HFF-Myc (cell line): ENCODE data around the gene PODXL2.

Experiments used
- DNase-seq: peaks from one replicate; pipeline ENCODE4 v3.0.0-alpha.2; 2011; ENCODE audit warnings: low read depth; ENCODE audit errors: extremely low read depth
- H3K4me3 ChIP-seq: replicated peaks from 2 replicates; pipeline ENCODE4 v1.5.1; 2011; ENCODE audit warnings: low read depth, mild to moderate bottlenecking, control low read depth, low read length
- CTCF ChIP-seq: IDR thresholded peaks from 2 replicates; pipeline ENCODE4 v1.5.1; 2012; ENCODE audit warnings: mild to moderate bottlenecking, low read depth, low read length, control low read depth; ENCODE audit errors: missing control alignments

PODXL2 gene

GRCh38 chr3:127612966-127613365, 16.0 kb upstream of the PODXL2 start:
- no peak for DNase-seq

DNA sequence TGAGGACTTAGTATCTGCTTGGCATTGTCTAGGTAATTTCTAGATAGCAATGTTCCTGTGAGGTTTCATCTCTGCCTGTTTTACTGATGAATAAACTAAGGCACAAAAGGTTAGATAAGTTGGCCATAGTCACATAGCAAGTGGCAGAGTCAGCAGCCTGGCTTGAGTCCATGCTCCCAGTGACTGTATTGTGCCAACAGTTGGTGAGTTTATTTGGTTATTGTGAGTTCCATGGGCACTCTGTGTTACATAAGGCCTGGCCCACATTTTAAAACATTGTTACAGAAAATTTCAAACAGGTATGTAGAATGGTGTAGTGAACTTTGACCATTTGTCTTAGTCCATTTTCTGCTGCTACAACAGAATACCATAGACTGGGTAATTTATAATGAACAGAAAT, 15.6 kb upstream of the PODXL2 start:
- TF ChIP-seq CTCF = no peak
- H3K4me3 ChIP-seq = no peak overlapping the region
- no peak for DNase-seq

More at GRCh38 chr3:127612966-127613365, 16.0 kb upstream of the PODXL2 start:
- TF ChIP-seq CTCF = no peak
- H3K4me3 ChIP-seq = no peak overlapping the region

GRCh38 chr3:127614928-127615589, 13.9 kb upstream of the PODXL2 start:
- no peak for DNase-seq
- no peak for TF ChIP-seq CTCF
- no peak overlapping the region for H3K4me3 ChIP-seq

DNA sequence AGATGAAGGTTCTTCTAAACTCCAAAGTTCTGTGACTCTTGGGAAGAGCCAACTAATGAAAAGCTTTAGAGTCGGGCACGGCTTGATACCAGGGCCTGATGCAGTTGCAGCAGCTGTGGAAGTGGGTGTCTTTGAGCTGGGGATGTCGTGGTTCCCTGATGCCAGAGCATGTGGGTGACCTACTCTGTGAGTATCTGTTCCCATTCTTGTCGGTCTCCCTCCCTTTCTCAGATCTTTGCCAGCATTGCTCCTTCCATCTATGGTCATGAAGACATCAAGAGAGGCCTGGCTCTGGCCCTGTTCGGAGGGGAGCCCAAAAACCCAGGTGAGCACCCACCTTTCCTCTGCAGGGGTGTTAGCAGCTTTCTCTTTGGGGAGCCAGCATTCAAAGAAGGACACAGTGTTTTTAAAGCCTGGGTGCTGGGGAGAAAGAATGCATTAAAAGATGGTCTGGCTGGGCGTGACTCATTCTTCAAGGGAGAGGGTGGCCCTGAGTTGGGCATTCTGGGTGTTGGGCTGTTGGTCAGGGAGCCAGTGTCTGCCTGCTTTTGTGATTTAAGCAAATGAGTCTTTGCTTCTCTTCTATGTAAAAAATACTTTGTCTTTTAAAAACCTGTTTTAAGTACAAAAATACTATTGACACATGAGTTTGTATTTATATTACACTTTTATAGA, 13.2 kb upstream of the PODXL2 start:
- TF ChIP-seq CTCF = no peak
- no peak for DNase-seq
- H3K4me3 ChIP-seq = no peak overlapping the region

GRCh38 chr3:127616836-127617605, 12.0 kb upstream of the PODXL2 start:
- TF ChIP-seq CTCF = no peak
- no peak for DNase-seq

GRCh38 chr3:127618891-127619290, 10.1 kb upstream of the PODXL2 start:
- TF ChIP-seq CTCF = no peak
- DNase-seq = no peak
- H3K4me3 ChIP-seq = no peak overlapping the region

More at GRCh38 chr3:127616836-127617605, 12.0 kb upstream of the PODXL2 start:
- H3K4me3 ChIP-seq = no peak overlapping the region
